GM13976 (cell line): Measurements from ENCODE around the gene GK2.

Source experiments
- DNase-seq: peaks from one replicate; pipeline ENCODE4 v3.0.0; 2012; ENCODE audit warnings: low spot score
- CTCF ChIP-seq: IDR thresholded peaks from 2 replicates; pipeline ENCODE4 v1.5.1; 2012; ENCODE audit warnings: borderline replicate concordance, mild to moderate bottlenecking; ENCODE audit not compliant: insufficient read depth; ENCODE audit errors: extremely low read depth, missing control alignments, control extremely low read depth
- in situ Hi-C: fragments of 300-500 bp; cut with MboI; formaldehyde crosslinking; loops from one replicate; pipeline ENCODE4 v1.12.0; 2022; ENCODE audit warnings: low sequenced_read_pairs, mixed read lengths, inconsistent platforms; ENCODE audit not compliant: unreplicated experiment

Gene GK2

GRCh38 chr4:79397951-79398350 is 10.1 kb downstream of the GK2 start:
- DNase-seq: no peak
- in situ Hi-C loops: no loop called here
- TF ChIP-seq CTCF: no peak

- no peak for DNase-seq
- in situ Hi-C loops: no loop called here
- no peak for TF ChIP-seq CTCF
These were observed 11.2 kb downstream of the GK2 start for GRCh38 chr4:79396794-79397193.

GRCh38 chr4:79395841-79396240 is 12.2 kb downstream of the GK2 start:
- no peak for TF ChIP-seq CTCF
- DNase-seq: no peak
- in situ Hi-C loops: no loop called here

- TF ChIP-seq CTCF: no peak
- in situ Hi-C loops: no loop called here
These were observed 17.1 kb downstream of the GK2 start for GRCh38 chr4:79390890-79391289.

GRCh38 chr4:79385641-79386040 is 22.4 kb downstream of the GK2 start:
- TF ChIP-seq CTCF: no peak
- in situ Hi-C loops: no loop called here
- no peak for DNase-seq

More at GRCh38 chr4:79390890-79391289, 17.1 kb downstream of the GK2 start:
- DNase-seq: no peak

- in situ Hi-C loops: no loop called here
- TF ChIP-seq CTCF: no peak
- no peak for DNase-seq
These were observed 26.9 kb downstream of the GK2 start for GRCh38 chr4:79381161-79381560.

GRCh38 chr4:79370026-79370425 is 38.0 kb downstream of the GK2 start:
- TF ChIP-seq CTCF: no peak
- in situ Hi-C loops: no loop called here
- DNase-seq: no peak
